ACHN (cell line): Measurements from ENCODE around the gene FTHL17.

Source experiments
- DNase-seq: peaks from one replicate; pipeline ENCODE4 v3.0.0-alpha.2; 2015
- in situ Hi-C: cut with HindIII; loops from 2 replicates; pipeline ENCODE4 v1.10.0; 2017; ENCODE audit warnings: low sequenced_read_pairs, low pct_ligation_motif_present, low pct_unique_long_range_greater_than_20kb

The FTHL17 gene

GRCh38 chrX:31057291-31057690, 14.6 kb downstream of the FTHL17 start:
- in situ Hi-C loops = no loop called here
- no peak for DNase-seq

- in situ Hi-C loops = no loop called here
- DNase-seq = no peak
Measured at GRCh38 chrX:31053621-31054020, 18.2 kb downstream of the FTHL17 start.

- DNase-seq = no peak
- in situ Hi-C loops = no loop called here
Measured at GRCh38 chrX:31039327-31039711, 32.5 kb downstream of the FTHL17 start.

GRCh38 chrX:31038575-31039326, 33.1 kb downstream of the FTHL17 start:
- in situ Hi-C loops = no loop called here
- DNase-seq = peak; percentile 6

GRCh38 chrX:31036895-31037294, 34.9 kb downstream of the FTHL17 start:
- DNase-seq = peak; percentile 20
- in situ Hi-C loops = no loop called here

GRCh38 chrX:31027351-31027750, 44.5 kb downstream of the FTHL17 start:
- in situ Hi-C loops = no loop called here
- DNase-seq = no peak

GRCh38 chrX:31024866-31025265, 47.0 kb downstream of the FTHL17 start:
- DNase-seq = no peak
- in situ Hi-C loops = no loop called here

GRCh38 chrX:31021537-31021936, 50.3 kb downstream of the FTHL17 start:
- DNase-seq = no peak
- in situ Hi-C loops = no loop called here
